H1 (cell line): ENCODE data around the gene RABL6. TPM values are rescaled to one million over a fixed set of nuclear protein-coding genes. Genes with fewer than 3 reads are reported as not detected.

ENCODE experiments used
- EGR1 ChIP-seq: IDR thresholded peaks from 2 replicates; pipeline ENCODE4 v1.6.1; 2011; ENCODE audit warnings: low read depth, low read length, borderline replicate concordance
- HDAC2 ChIP-seq, 2 experiments: fragments of 300-600 bp in 1 of 2; sonication (generic) in 1 of 2; IDR thresholded peaks; 2 replicates each; pipeline ENCODE4 v1.6.1; 2011 to 2012; ENCODE audit warnings: low read depth in 2 of 2, low read length in 2 of 2, mild to moderate bottlenecking in 2 of 2, moderate library complexity in 2 of 2, borderline replicate concordance in 1 of 2, inconsistent platforms in 1 of 2
- KDM5A ChIP-seq: fragments of 200-600 bp; IDR thresholded peaks from 2 replicates; pipeline ENCODE4 v1.7.1; 2012; ENCODE audit warnings: mild to moderate bottlenecking, low read length, inconsistent platforms, mixed read lengths
- POU5F1 ChIP-seq: IDR thresholded peaks from 2 replicates; pipeline ENCODE4 v1.6.1; 2011; ENCODE audit warnings: low read depth, mild to moderate bottlenecking, low read length, moderate library complexity
- SRF ChIP-seq: IDR thresholded peaks from 2 replicates; pipeline ENCODE4 v1.6.1; 2011; ENCODE audit warnings: mild to moderate bottlenecking, low read depth, low read length, moderate library complexity
- TAF1 ChIP-seq: IDR thresholded peaks from 2 replicates; pipeline ENCODE4 v1.6.1; 2011; ENCODE audit warnings: mild to moderate bottlenecking, low read depth, low read length
- polyA plus RNA-seq, 7 experiments: library from polyadenylated mRNA; depleted of rRNA in 3 of 7; stranded (reverse) in 5 of 7; unstranded in 2 of 7; fragments of >200 nt in 5 of 7; fragments of 200-250 nt in 2 of 7; gene quantifications; 1 replicate in 5 of 7; 2 replicates in 1 of 7; 4 replicates in 1 of 7; pipeline versions ENCODE4 v1.2.1 to v1.2.3, GENCODE V29; 2011 to 2013; ENCODE audit warnings: missing spikeins in 2 of 7, mixed read lengths in 2 of 7
- total RNA-seq: library from RNA; stranded (reverse); fragmentation: NEBNext Ultra II Directional; extraction: Animal tissue kit (Norgen Biotek cat#: 25700); gene quantifications from 2 replicates; pipeline ENCODE4 v1.2.1, GENCODE V29; 2021

RABL6 gene
- total and polyA plus RNA-seq, 2 of the 8 experiments (the other 6 are each of a cell fraction or from before 2014, with no cell fraction given) = 70.1 to 130 TPM

DNA sequence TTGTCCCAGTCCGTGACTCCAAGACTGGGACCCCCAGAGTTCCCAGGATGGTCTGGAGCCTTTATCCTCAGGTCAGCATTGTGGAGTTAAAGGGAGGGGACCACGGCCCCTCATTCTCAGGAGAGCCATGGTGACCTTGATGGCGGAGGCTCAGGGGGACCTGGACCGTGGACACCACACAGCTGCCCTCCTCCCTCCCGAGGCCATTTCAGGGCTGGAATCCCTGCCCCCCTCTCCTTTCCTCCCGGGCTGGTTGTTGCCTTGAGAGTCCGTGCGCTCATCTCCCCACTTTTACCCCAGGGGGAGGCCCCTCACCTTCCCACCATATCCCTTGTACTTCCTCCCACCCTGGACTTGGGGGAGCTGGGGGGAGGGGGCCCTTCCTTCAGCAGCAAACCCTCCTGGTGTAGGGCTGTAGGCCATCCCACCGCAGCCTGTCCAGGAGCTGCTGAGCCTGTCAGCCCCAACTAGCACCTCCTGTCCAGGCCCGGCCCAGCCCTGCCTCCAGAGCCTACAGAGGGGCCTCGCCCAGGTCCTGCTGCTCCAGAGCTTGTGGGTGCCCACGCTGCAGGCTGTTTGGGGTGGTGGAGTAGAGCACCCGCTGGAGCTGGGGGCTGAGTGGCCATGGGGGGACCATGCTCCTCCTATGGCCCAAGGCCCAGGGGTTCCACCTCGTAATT lies 20.2 kb downstream of the RABL6 start (continued):
- TF ChIP-seq SRF = no peak
- no peak for TF ChIP-seq TAF1
- TF ChIP-seq KDM5A = no peak
- no peak for TF ChIP-seq EGR1
- no peak for TF ChIP-seq HDAC2 (IDR thresholded peaks at IDR 0.05; ENCODE audit: borderline replicate concordance in 1 of 2, low read depth in 2 of 2, low read length in 2 of 2)
- no peak for TF ChIP-seq POU5F1
